Erythroblast (primary cell): Measurements from ENCODE around the gene POLD1.

Source experiments
- GATA1 ChIP-seq: IDR thresholded peaks from 2 replicates; pipeline ENCODE4 v1.6.1; 2011; ENCODE audit warnings: low read depth, mild to moderate bottlenecking, control low read depth, low read length, moderate library complexity
- POLR2A ChIP-seq: IDR thresholded peaks from 2 replicates; pipeline ENCODE4 v1.6.1; 2011; ENCODE audit warnings: mild to moderate bottlenecking, low read length

GRCh38 chr19:50413096-50413495, 28.9 kb downstream of the POLD1 start:
- TF ChIP-seq POLR2A: no peak
- no peak for TF ChIP-seq GATA1
